ENCODE data around the gene IFNL3.

Gene IFNL3

GRCh38 chr19:39193803-39194202 lies 51.0 kb downstream of the IFNL3 start:
- no peaks in the 10 kb centered on the region for H3K36me3 Mint-ChIP-seq
- no peaks in the 10 kb centered on the region for H3K9me3 Mint-ChIP-seq
- H3K27ac Mint-ChIP-seq, result no peak overlapping the region
- DNase-seq (ENCODE audit: low spot score in 2 of 2) (no peak), ATAC-seq (no peak)
- peaks cover 32% of the 10 kb centered on the region for H3K4me1 Mint-ChIP-seq
- no peak overlapping the region for H3K4me3 Mint-ChIP-seq

All from stimulated activated effector memory CD8-positive, alpha-beta T cell treated with anti-CD3 and anti-CD28 coated beads, Interleukin-12 subunit alpha, Interleukin-12 subunit beta, amount 100 ng/mL, for 72 hours (primary cell).